OCI-LY7 (cell line): Measurements from ENCODE around the gene MCRIP1.

Experiments
- CTCF ChIP-seq: fragments of 200-600 bp; sonication (generic); conservative IDR thresholded peaks from 2 replicates; pipeline ENCODE4 v1.5.1; 2014; ENCODE audit warnings: mild to moderate bottlenecking, antibody characterized with exemption, low read length, moderate library complexity, mixed read lengths
- EZH2phosphoT487 ChIP-seq: fragments of 200-600 bp; sonication (generic); IDR thresholded peaks from 2 replicates; pipeline ENCODE4 v1.6.1; 2018; ENCODE audit warnings: low read depth, borderline replicate concordance, mild to moderate bottlenecking, mixed run types, antibody characterized with exemption, low read length, moderate library complexity, mixed read lengths

GRCh38 chr17:81807839-81808238, 25.3 kb downstream of the MCRIP1 start:
- TF ChIP-seq CTCF: no peak
- no peak for TF ChIP-seq EZH2phosphoT487
